GM19438 (cell line): ENCODE data around the gene SLFN12L.
"Not testable (repeated sequence)": the region's sequence is repeated elsewhere in the genome, so short reads cannot be mapped to it uniquely, and the experiment has no call there.

Experiments used
- ATAC-seq: cut with Tn5 transposase; IDR thresholded peaks from one replicate; pipeline ENCODE4 v1.9.1; 2021; ENCODE audit warnings: low read depth; ENCODE audit not compliant: unreplicated experiment

Gene SLFN12L

GRCh38 chr17:35543856-35544255 is 6.4 kb upstream of the SLFN12L start:
- no peak for ATAC-seq

- ATAC-seq, result no peak
Measured at GRCh38 chr17:35542990-35543389, 5.5 kb upstream of the SLFN12L start.

- ATAC-seq, result no peak
Measured at GRCh38 chr17:35541434-35541833, 4.0 kb upstream of the SLFN12L start.

- no peak for ATAC-seq
Measured at GRCh38 chr17:35540589-35541404, 3.3 kb upstream of the SLFN12L start.

- no peak for ATAC-seq
Measured at GRCh38 chr17:35539659-35540026, 2.2 kb upstream of the SLFN12L start.

GRCh38 chr17:35536664-35537171 is 760 bp downstream of the SLFN12L start:
- no peak for ATAC-seq

- not testable (repeated sequence) for ATAC-seq
Measured at GRCh38 chr17:35535406-35535805, 2.1 kb downstream of the SLFN12L start.

- no peak for ATAC-seq
Measured at GRCh38 chr17:35534576-35535093, 2.8 kb downstream of the SLFN12L start.

GRCh38 chr17:35531160-35531559 is 6.3 kb downstream of the SLFN12L start:
- no peak for ATAC-seq

- ATAC-seq, result no peak
Measured at GRCh38 chr17:35529866-35530265, 7.6 kb downstream of the SLFN12L start.

- not testable (repeated sequence) for ATAC-seq
Measured at GRCh38 chr17:35529326-35529725, 8.2 kb downstream of the SLFN12L start.

GRCh38 chr17:35523296-35523695 is 14.2 kb downstream of the SLFN12L start:
- ATAC-seq, result no peak

GRCh38 chr17:35521654-35522256 is 15.7 kb downstream of the SLFN12L start:
- not testable (repeated sequence) for ATAC-seq

- no peak for ATAC-seq
Measured at GRCh38 chr17:35521150-35521549, 16.3 kb downstream of the SLFN12L start.

- ATAC-seq, result no peak
Measured at GRCh38 chr17:35519906-35520442, 17.5 kb downstream of the SLFN12L start.

- ATAC-seq, result no peak
Measured at GRCh38 chr17:35519439-35519838, 18.0 kb downstream of the SLFN12L start.

GRCh38 chr17:35518431-35518830 is 19.0 kb downstream of the SLFN12L start:
- ATAC-seq, result not testable (repeated sequence)

- no peak for ATAC-seq
Measured at GRCh38 chr17:35515027-35515426, 22.5 kb downstream of the SLFN12L start.

GRCh38 chr17:35514564-35514963 is 22.9 kb downstream of the SLFN12L start:
- no peak for ATAC-seq

- ATAC-seq, result no peak
Measured at GRCh38 chr17:35510052-35510451, 27.4 kb downstream of the SLFN12L start.

GRCh38 chr17:35507714-35508113 is 29.8 kb downstream of the SLFN12L start:
- ATAC-seq, result not testable (repeated sequence)
